SH-SY5Y (cell line): ENCODE results near the gene HCN2.
A peak's percentile ranks its signal among the peaks of the same experiment; 100 is the strongest.

Source experiments
- GATA2 ChIP-seq: IDR thresholded peaks from 2 replicates; pipeline ENCODE4 v1.6.1; 2011; ENCODE audit warnings: mild to moderate bottlenecking, low read depth, low read length
- GATA3 ChIP-seq: IDR thresholded peaks from 2 replicates; pipeline ENCODE4 v1.6.1; 2011; ENCODE audit warnings: low read depth, mild to moderate bottlenecking, low read length, moderate library complexity

The HCN2 gene

DNA sequence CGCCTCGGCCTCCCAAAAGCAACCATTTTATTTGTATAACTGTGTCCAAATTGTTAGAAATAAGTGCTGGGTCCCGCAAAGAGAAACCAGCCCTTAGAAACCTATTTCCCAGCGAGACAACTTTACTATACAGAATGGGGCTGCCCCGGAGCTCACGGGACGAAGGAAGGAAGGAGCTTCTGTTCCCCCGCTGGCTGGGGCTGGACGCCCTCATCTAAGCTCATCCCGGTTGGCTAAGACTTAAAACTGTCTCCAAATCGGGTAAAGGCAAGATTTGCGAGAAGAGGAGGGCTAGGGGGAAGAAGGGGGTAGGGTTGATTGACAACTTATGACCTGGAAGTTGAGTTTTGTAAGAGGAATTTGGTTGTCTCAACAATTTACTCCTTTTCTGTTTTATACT, 29.6 kb upstream of the HCN2 start:
- no peak for TF ChIP-seq GATA3
- no peak for TF ChIP-seq GATA2

DNA sequence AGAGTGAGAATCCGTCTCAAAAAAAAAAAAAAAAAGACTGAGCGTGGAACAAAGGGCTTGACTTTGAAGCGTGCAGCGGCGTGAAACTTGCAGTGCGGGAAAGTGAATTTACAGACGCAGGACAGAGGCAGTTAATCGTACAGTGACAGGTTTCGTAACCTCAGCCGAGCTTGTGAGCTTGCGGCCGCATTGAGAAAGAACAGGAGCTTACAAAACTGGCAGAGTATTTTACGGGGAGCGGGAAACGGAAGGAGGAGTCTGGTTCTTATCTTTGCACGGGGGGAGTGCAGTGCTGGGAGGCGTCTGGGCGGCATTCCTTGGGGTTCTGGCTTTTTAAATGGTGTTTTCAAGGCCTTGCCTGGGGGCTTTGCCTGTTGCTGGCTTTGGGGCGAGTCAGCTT, 23.3 kb upstream of the HCN2 start:
- TF ChIP-seq GATA3, result no peak
- peak; percentile 70 for TF ChIP-seq GATA2

DNA sequence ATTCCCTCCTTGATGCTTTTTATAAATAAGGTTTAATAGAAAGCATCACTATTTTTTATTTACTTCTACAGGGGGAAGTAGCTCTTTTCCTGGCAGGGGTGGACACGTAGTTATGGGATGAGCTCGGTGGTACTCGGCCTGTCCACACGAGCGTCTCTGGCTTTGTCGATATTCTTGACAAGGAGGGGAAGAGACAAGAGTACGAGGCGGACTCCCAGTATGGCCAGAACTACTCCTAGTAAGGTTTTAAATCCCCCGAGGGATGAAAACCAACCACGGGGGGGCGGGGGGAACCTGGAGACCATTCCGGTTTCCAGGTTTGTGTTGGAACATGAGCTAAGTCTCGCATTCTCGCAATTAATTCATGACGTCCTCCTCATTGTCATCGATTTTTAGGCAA, 22.8 kb upstream of the HCN2 start:
- TF ChIP-seq GATA2 (no peak), GATA3 (no peak)

DNA sequence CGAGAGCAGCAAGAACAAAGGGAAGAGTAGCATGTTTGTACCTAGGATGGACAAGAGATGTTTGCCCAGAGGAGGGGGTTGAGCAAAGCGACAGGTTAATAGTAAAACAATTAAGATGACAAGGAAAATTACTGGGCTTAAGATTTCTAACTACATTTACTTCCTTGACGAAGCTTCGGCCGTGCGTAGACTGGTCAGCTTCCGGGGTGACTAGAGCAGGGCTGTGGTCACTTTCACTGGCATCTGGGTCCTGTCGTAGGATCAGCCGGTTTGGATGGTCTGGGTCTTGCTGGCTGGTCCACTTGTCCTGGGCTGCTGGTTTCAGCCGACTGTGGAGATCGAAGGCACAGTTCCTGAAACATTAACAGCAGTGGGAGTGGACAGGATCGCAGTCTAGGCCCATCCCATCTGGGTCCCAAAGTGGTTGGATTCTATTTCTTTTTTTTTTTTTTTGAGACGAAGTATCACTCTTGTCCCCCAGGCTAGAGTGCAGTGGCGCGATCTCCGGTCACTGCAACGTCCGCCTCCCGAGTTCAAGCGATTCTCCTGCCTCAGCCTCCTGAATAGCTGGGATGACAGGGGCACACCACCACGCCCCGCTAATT, 22.3 kb upstream of the HCN2 start:
- no peak for TF ChIP-seq GATA3
- no peak for TF ChIP-seq GATA2

DNA sequence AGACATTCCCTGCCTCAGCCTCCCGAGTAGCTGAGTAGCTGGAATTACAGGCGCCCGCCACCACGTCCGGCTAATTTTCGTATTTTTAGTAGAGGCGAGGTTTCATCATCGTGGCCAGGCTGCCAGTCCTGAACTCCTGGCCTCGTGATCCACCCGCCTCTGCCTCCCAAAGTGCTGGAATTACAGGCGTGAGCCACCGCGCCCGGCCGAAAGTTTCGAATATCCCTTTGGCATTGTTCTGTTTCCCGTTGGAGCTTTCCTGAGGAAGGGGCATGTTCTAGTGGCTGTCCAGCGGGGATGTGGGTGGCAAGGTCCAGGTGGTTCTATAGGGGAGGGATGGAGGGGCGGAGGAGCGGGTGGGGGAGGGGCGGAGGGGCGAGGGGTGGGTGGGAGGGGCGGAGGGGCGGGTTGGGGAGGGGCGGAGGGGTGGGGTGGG, 19.4 kb upstream of the HCN2 start:
- TF ChIP-seq GATA2 (no peak), GATA3 (no peak)

DNA sequence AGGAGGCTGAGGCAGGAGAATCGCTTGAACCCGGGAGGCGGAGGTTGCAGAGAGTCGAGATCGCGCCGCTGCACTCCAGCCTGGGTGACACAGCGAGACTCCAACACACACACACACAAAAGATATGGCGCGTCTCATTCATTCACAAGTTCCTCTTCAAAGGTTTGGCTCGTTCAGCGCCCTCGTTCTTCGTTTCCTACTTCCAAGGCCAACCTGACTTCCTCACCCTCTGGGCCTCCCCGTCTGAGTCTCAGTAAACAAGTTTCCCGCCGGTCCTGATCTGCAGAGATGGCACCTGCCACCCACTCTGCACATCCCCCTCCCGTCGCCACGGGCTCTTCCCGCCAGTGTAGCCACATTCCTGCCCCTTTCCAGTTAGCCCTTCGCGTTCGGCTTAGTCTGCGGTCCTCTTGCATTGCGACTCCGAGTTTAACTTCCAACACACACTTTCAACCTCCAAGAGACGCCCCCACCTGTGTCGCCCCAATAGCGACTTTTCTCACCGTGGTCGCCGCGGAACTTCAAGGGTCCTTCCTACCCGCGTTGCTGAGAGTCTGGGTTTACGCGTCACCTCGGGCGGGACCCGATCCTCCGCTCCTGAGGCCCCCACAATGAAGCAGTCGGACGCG, 18.6 kb upstream of the HCN2 start:
- TF ChIP-seq GATA2 (no peak), GATA3 (no peak)

DNA sequence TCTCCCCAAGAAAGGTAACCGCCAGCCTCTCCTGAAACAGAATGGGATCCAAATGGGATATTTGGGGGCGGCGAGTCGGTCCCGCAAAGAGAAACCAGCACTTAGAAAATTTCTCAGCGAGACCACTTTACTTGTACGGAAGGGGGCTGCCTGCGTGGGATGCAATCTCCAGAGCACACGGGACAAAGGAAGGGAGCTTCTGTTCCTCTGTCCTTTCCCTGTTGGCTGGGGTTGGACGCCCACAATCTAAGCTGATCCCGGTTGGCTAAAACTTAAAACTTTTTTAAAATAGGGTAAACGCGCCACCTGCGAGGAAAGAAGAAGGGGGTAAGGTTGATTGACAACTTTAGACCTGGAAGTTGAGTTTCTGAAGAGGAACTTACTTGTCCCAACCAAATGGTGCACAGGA, 18.1 kb upstream of the HCN2 start:
- no peak for TF ChIP-seq GATA3
- TF ChIP-seq GATA2, result no peak

DNA sequence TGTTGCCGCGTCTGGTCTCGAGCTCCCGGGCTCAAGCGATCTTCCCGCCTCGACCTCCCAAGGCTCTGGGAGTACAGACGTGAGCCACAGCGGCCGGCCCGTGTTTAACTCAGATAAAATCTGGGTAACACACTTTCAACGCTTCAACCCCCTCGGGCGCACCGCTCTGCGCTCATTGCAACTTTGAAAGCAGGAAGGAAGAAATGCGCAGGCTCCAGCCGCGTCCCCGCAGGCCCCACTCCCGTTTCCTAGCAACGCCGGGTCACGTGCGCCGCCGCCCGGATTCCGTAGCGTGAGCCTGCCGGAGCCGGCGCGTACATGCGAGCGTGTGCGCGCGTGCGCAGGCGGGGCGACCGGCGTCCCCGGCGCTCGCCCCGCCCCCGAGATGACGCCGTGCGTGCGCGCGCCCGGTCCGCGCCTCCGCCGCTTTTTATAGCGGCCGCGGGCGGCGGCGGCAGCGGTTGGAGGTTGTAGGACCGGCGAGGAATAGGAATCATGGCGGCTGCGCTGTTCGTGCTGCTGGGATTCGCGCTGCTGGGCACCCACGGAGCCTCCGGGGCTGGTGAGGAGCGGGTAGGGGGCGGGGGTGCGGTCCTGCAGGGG, 17.4 kb upstream of the HCN2 start, which contains the start of gene BSG:
TSS of gene BSG (plus strand) at position 457 of the 603 bp plus-strand sequence. CDS start at position 496, 39 bp downstream.
- TF ChIP-seq GATA2 (peak; percentile 95), GATA3 (no peak; the same call in 1 of the 2 replicates)

DNA sequence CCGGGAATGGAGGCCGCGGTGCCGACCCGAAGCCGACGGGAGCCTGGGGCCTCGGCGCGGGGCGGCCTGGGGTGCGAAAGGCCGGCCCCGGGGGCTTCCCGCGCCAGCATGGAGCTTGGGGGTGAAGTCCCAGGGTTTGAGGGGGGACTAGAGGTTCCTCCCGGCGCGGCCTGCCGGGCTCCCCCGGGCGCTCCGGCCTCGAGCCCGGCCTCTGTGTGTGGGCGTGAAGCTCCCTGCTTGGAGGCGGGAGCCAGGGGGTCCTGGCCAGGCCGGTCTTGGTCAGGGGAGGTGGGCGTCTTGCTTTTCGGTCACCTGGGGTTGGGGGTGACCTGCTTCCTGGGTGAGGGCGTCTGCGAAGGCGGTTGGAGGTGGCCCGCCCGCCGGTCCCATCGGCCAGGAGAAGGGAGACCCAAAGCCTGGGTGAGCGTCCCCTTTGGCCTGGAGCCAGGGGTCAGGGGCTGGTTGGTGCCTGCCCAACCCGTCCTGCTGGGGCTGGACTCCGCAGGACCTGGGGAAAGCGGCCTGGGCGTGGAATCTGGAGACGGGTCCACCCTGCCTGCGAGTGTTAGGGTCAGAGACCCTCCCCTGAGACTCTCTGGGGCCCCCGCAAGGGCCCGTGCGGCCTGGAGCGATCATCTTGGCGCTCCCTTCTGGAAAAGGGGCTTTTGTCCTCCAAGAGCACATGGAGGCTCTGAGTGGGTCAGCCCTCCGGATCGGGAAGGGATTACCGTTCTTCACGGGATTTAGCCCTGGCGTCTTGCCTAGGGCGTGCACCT, 16.8 kb upstream of the HCN2 start:
- no peak for TF ChIP-seq GATA2
- no peak for TF ChIP-seq GATA3

DNA sequence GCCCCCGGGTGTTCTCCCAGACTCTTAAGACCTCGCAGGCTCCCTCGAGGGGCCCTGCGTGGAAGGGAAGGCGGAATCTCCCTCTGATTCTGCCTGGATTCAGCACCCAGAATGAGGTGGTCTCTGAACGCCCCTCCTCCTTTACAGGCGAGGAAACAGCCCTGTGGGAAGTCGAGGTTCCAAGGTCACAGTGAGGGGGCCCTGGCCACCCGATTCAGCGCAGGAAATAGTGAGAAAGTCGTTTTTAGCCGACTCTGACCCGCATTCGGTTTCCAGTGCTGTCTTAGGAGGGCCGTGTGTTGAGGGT, 16.2 kb upstream of the HCN2 start:
- TF ChIP-seq GATA3, result no peak
- no peak for TF ChIP-seq GATA2

DNA sequence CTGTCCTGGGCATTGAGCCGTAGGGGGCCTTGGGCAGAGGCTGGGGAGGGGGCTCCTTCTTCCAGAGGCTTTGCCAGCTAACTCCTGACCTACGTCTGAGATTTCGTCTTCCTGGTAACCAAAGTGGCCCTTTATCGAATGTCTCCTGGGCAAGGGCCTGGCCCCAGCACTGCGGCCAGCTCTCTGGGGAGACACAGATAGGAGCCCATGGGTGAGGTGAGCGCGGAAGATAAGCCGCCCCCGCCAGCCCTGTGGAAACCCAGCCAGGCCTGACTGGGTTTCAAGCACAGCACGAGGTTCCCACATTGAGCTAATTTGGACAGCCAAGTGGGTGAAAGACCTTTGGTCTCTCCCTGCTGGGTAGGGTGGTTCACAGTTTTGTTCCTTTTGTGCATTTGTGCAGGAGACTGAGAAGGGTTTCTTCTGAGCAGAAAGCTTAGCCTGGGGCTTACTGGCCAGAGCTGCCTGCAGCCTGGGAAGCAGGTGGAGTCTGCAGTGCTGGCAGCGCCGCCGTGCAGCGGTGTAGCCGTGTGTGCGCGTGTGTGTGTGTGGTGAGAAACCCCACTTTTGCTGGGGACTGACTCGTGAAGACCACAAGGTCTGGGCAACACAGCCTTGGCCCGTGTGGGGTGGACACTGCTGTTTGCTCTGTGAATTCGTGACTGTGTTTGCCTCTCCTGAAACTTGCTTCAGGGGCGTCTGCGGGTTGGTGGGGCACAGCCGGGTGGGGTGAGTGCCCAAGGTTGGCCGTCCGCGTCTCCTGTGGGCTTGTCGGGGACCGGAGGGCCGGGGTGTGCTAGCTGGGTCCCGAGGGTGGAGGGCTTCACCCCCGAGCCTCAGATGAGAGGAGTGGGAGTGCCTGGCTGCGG, 14.8 kb upstream of the HCN2 start:
- TF ChIP-seq GATA3 (no peak), GATA2 (no peak)

DNA sequence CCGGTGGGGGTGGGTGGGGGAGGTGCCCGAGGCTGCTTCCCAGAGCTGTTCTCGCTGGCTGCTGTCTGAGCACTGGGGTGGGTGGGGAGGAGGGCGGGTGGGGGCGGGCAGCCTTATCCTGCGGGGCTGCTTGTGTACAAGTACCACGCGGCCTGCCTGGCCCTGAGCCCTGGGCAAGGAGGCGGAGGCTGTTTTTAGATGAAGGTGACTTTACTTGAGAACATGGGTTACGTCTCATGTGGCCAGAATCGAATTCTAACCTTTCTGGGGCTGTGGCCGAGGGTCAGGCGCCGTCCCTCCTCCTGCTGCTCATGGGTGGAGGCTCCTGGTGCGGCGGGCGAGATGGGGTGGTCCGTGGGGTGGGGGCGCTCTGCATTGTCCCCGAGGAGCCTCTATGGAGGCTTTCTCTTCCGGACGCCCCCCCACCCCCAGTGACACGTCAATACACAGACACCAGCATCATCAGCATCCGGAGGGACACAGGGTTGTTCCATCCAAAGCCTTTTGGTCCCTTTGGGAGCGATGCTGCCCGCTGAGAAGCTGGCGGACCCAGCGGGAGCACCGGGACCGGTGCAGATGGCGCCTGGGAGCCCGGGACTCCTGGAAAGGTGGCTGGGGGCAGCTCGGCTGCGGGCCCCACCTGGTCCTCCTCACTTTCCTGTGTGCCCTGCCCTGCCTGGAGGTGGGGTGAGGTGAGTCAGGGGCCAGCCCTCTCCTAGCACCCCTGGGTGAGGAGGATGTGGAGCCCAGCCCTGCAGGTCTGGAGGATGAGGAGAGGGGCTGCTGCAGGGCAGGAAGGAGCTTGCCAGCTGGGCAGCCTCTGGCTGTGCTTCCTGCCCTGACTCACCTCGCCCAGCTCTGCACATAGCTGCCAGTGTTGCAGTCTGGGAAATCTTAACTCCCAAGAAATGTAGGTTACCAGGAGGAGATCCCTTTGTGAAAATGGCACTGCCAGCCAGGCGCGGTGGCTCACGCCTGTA, 13.9 kb upstream of the HCN2 start:
- TF ChIP-seq GATA3, result no peak
- no peak for TF ChIP-seq GATA2
